Calu3 (cell line): ENCODE data around the gene ARHGAP31. TPM values are rescaled to one million over a fixed set of nuclear protein-coding genes. Genes with fewer than 3 reads are reported as not detected.

Experiments used
- BruUV-seq: library from RNA; stranded (reverse); fragments of 400-500 nt; replicated peaks from 2 replicates; lab custom pipeline; 2021; lab: Mats Ljungman, UMichigan
- CTCF ChIA-PET: fragments of 300-600 bp; sonication (Branson Sonifier 250); formaldehyde crosslinking; loops from one replicate; lab custom pipeline; 2022; ENCODE audit warnings: antibody characterized with exemption; lab: Charles Lee
- DNase-seq: peaks from one replicate; pipeline ENCODE4 v3.0.0; 2022
- H3K27ac Mint-ChIP-seq: one replicate; pipeline ENCODE4 v1.8.0; 2022; ENCODE audit warnings: mixed read lengths; ENCODE audit not compliant: unreplicated experiment
- H3K27me3 Mint-ChIP-seq: one replicate; pipeline ENCODE4 v1.8.0; 2022; ENCODE audit warnings: mixed read lengths; ENCODE audit not compliant: unreplicated experiment
- H3K36me3 Mint-ChIP-seq: one replicate; pipeline ENCODE4 v1.8.0; 2022; ENCODE audit warnings: mild to moderate bottlenecking, moderate library complexity, mixed read lengths; ENCODE audit not compliant: insufficient read depth, unreplicated experiment
- H3K4me1 Mint-ChIP-seq: one replicate; pipeline ENCODE4 v1.8.0; 2022; ENCODE audit warnings: mild to moderate bottlenecking, low read depth, mixed read lengths; ENCODE audit not compliant: unreplicated experiment
- H3K4me3 Mint-ChIP-seq: one replicate; pipeline ENCODE4 v1.8.0; 2022; ENCODE audit warnings: mild to moderate bottlenecking, low read depth, moderate library complexity, mixed read lengths; ENCODE audit not compliant: unreplicated experiment
- H3K9me3 Mint-ChIP-seq: one replicate; pipeline ENCODE4 v1.8.0; 2022; ENCODE audit warnings: low read depth, mixed read lengths; ENCODE audit not compliant: unreplicated experiment
- intact Hi-C: fragments of 100-400 bp; cut with micrococcal nuclease; formaldehyde crosslinking; loops from one replicate; pipeline ENCODE4 v1.10.0; 2022; ENCODE audit not compliant: unreplicated experiment
- total RNA-seq: library from RNA; stranded (reverse); gene quantifications from 2 replicates; pipeline ENCODE4 v1.2.3, GENCODE V29; 2022
- TF ChIP-seq, protein P1 (sequence below): fragments of 200-600 bp; IDR thresholded peaks from one replicate; pipeline ENCODE4 v1.8.0; 2022; ENCODE audit warnings: antibody characterized with exemption; ENCODE audit not compliant: unreplicated experiment

The ARHGAP31 gene
- total RNA-seq, 1 experiment from 2014 or later, result 0.52 TPM

DNA sequence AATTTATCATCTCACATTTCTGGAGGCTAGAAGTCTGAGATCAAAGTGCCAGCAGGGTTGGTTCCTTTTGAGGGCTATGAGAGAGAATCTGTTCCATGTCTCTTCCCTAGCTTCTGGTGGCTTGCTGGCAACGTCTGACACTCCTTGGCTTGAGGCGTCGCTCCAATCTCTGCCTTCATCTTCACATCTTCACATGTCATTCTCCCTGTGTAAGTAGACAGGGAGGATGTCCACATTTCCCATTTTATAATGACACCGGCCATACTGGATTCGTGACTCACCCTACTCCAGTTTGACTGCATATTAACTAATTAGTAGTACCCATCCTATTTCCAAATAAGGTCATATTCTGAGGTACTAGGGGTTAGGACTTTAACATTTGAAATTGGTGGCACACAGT is 17.5 kb upstream of the ARHGAP31 start:
- Mint-ChIP-seq H3K27me3 (peaks cover 9% of the 10 kb centered on the region), H3K4me1 (no peaks in the 10 kb centered on the region), H3K36me3 (no peaks in the 10 kb centered on the region), H3K9me3 (peaks cover 3% of the 10 kb centered on the region), H3K4me3 (no peak overlapping the region), H3K27ac (no peak overlapping the region)
- TF ChIP-seq, protein P1, sequence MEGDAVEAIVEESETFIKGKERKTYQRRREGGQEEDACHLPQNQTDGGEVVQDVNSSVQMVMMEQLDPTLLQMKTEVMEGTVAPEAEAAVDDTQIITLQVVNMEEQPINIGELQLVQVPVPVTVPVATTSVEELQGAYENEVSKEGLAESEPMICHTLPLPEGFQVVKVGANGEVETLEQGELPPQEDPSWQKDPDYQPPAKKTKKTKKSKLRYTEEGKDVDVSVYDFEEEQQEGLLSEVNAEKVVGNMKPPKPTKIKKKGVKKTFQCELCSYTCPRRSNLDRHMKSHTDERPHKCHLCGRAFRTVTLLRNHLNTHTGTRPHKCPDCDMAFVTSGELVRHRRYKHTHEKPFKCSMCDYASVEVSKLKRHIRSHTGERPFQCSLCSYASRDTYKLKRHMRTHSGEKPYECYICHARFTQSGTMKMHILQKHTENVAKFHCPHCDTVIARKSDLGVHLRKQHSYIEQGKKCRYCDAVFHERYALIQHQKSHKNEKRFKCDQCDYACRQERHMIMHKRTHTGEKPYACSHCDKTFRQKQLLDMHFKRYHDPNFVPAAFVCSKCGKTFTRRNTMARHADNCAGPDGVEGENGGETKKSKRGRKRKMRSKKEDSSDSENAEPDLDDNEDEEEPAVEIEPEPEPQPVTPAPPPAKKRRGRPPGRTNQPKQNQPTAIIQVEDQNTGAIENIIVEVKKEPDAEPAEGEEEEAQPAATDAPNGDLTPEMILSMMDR, result no peak
- BruUV-seq, result no TSS peak
- no peak for DNase-seq
- CTCF ChIA-PET, result no interaction called here
- intact Hi-C loops, result no loop called here

GRCh38 chr3:119279101-119279554 is 15.1 kb upstream of the ARHGAP31 start:
- TF ChIP-seq, protein P1, result no peak
- CTCF ChIA-PET, result no interaction called here
- no peaks in the 10 kb centered on the region for H3K36me3 Mint-ChIP-seq
- no peak overlapping the region for H3K27ac Mint-ChIP-seq
- peaks cover 14% of the 10 kb centered on the region for H3K27me3 Mint-ChIP-seq
- intact Hi-C loops, result no loop called here
- no TSS peak for BruUV-seq
- H3K4me3 Mint-ChIP-seq, result no peak overlapping the region
- no peaks in the 10 kb centered on the region for H3K4me1 Mint-ChIP-seq
- DNase-seq, result no peak
- peaks cover 8% of the 10 kb centered on the region for H3K9me3 Mint-ChIP-seq

DNA sequence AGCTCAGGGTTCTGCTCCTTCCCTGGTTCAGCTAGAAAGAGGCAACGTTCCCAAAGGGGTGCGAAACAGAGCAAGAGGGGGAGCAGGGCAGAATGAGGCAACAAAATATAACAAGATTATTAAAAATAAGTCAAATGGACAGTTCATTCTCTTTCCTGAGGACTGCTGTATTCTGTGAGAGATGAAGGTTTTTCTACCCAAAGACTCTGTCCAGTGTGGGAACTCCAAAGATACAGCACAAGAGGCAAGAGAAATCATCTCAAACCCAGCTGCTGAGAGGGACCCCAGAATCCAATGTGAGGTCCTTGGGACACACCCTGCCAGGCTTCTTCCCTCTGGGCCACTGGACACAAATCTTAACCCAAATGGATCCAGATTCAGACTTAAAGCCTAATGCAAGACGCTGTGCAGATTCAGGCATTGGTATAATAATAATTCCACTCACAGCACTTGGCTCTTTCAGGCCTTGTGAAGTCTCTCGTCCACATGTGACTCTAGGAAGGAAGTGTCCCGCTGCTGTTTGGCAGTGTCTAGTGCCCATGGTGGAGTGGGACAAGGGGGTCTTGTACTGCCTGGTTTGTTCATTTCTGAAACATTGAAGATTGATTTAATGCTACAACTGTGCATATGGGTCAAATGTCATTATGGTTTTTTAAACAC is 14.5 kb upstream of the ARHGAP31 start:
- CTCF ChIA-PET, result no interaction called here
- H3K4me1 Mint-ChIP-seq, result no peaks in the 10 kb centered on the region
- no TSS peak for BruUV-seq
- H3K27ac Mint-ChIP-seq, result no peak overlapping the region
- DNase-seq, result no peak
- intact Hi-C loops, result no loop called here
- H3K36me3 Mint-ChIP-seq, result no peaks in the 10 kb centered on the region
- peaks cover 8% of the 10 kb centered on the region for H3K9me3 Mint-ChIP-seq
- H3K27me3 Mint-ChIP-seq, result peaks cover 18% of the 10 kb centered on the region
- TF ChIP-seq, protein P1, result no peak
- no peak overlapping the region for H3K4me3 Mint-ChIP-seq

DNA sequence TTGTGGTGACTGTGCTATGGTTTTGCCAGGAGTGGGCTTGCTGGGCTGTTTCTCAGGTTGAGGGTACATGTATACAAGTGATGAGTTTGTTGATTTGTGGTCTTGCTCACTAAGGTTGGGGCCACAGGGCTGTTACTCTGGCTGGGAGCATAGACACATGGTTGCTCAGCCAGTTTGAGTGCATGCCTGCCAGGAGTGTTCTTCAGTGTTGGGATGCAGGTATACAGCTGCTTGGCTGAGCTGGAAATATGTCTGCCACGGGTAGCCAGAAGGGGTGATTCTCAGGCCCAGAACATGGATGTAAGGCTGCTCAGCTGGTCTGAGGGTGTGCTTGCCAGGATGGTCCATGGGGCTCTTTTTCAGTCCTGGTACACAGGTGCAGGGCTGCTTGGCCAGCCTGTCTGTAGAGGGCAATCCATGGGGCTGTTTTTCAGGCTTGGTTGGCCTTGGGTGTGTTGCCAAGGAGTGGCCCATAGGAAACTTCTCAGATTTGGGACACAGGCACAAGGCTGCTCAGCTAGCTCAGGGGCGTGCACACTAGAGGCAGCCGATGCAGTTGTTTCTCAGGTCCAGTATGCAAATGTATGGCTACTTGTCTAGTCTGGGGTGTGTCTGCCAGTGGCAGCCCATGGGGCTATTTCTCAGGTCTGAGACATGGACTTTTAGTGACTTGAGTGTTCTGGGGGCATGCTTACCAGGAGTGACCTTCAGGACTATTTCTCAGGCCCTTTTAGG is 5.3 kb upstream of the ARHGAP31 start:
- H3K36me3 Mint-ChIP-seq, result peaks cover 5% of the 10 kb centered on the region
- TF ChIP-seq, protein P1, result no peak
- H3K4me1 Mint-ChIP-seq, result peaks cover 15% of the 10 kb centered on the region
- no peak overlapping the region for H3K27ac Mint-ChIP-seq
- H3K9me3 Mint-ChIP-seq, result peaks cover 5% of the 10 kb centered on the region
- no peak for DNase-seq
- intact Hi-C loops, result no loop called here
- BruUV-seq, result no TSS peak
- CTCF ChIA-PET, result no interaction called here
- no peak overlapping the region for H3K4me3 Mint-ChIP-seq
- H3K27me3 Mint-ChIP-seq, result peaks cover 43% of the 10 kb centered on the region
